Measurements from ENCODE around the gene NRL. TPM values are rescaled to one million over a fixed set of nuclear protein-coding genes. Genes with fewer than 3 reads are reported as not detected.

Gene NRL
- total RNA-seq, 2 donors from 2014 or later = 2.9 to 4.8 TPM

DNA sequence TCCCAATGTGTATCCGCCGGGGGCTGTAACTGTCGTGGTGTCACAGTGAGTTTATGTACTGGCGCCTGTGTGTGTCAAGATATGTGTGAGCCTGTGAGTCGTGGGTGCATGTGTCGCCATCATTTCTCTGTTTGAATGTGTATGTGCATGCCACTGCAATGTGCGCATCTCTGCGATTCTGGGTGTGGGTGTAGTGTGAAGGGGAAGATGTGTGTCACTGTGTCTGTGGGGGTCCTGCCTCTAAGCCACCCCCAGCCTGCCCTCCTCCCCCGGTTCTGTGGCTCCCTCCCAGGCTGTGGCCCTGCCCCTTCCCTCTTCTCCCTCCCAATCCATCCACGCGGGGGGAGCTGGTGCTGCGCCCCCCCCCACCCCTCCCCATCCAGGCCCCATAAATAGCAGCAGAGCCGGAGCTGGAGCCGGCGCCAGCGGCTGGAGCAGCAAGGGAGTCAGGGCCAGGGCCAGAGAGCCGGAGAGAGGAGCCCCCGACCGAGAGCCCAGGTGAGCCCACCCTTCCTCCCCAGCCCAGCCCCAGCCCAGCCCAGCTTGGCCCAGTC lies 43.5 kb downstream of the NRL start, which contains the start of gene CPNE6:
TSS of gene CPNE6 (plus strand) at position 419 of the 554 bp plus-strand sequence. CDS start 1,375 bp downstream, outside the sequence.
- ATAC-seq (peak; percentile 85 to 96), DNase-seq (ENCODE audit: low spot score in 2 of 2) (peak in 1 of 2 donors; percentile 42)
- no peaks in the 10 kb centered on the region for H3K9me3 Mint-ChIP-seq
- H3K36me3 Mint-ChIP-seq = no peaks in the 10 kb centered on the region
- peak within 1 kb of the TSS; percentile 40 to 84 for H3K27ac Mint-ChIP-seq

GRCh38 chr14:24070285-24071143 lies 44.2 kb downstream of the NRL start:
- DNase-seq (ENCODE audit: low spot score in 2 of 2) = no peak
- Mint-ChIP-seq H3K36me3 (no peaks in the 10 kb centered on the region), H3K27ac (peak overlapping the region; percentile 40 to 84), H3K9me3 (no peaks in the 10 kb centered on the region)
- ATAC-seq = no peak

GRCh38 chr14:24069411-24069735 lies 45.4 kb downstream of the NRL start:
- DNase-seq (ENCODE audit: low spot score in 2 of 2) (no peak), ATAC-seq (no peak)
- Mint-ChIP-seq H3K27ac (no peak overlapping the region), H3K36me3 (no peaks in the 10 kb centered on the region), H3K9me3 (no peaks in the 10 kb centered on the region)

DNA sequence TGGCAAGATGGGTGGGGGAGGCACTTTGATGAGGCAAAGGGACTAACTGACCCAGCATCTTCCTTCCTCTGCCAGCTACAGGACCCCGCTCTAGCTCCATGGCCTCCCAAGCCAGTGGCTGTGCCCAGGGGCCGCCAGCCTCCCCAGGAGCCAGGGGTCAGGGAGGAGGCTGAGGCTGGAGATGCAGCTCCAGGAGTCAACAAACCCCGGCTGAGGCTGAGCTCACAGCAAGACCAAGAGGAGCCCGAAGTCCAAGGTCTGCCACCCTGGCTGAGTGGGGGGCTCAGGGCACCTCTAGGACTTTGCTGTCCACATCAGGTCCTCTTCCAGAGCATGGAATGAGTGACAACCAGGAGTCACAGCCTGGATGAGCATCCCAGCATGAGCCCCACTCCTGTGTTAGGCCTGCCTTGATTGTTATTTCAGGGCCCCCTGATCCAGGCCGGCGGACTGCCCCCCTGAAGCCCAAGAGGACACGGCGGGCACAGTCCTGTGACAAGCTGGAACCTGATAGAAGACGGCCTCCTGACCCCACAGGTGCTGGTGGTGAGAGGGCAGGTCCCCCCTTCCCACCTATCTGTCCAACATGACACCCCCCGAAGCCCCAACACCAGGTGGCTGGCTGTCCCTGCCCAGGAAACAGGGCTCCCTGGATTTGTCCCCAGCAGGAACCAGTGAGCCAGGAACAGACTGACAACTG lies 45.9 kb downstream of the NRL start:
- ATAC-seq = no peak
- no peak for DNase-seq (ENCODE audit: low spot score in 2 of 2)
- H3K9me3 Mint-ChIP-seq = no peaks in the 10 kb centered on the region
- H3K27ac Mint-ChIP-seq = no peak overlapping the region
- H3K36me3 Mint-ChIP-seq = no peaks in the 10 kb centered on the region

GRCh38 chr14:24067133-24068082 lies 47.3 kb downstream of the NRL start:
- ATAC-seq (no peak), DNase-seq (ENCODE audit: low spot score in 2 of 2) (no peak)
- Mint-ChIP-seq H3K36me3 (no peaks in the 10 kb centered on the region), H3K9me3 (no peaks in the 10 kb centered on the region), H3K27ac (no peak overlapping the region)

- H3K27ac Mint-ChIP-seq = peak overlapping the region in 1 of 2 donors; percentile 16
- no peak for DNase-seq (ENCODE audit: low spot score in 2 of 2)
- H3K36me3 Mint-ChIP-seq = no peaks in the 10 kb centered on the region
- no peak for ATAC-seq
- H3K9me3 Mint-ChIP-seq = no peaks in the 10 kb centered on the region
These were observed 48.1 kb downstream of the NRL start for GRCh38 chr14:24066496-24067132.

GRCh38 chr14:24065408-24065807 lies 49.3 kb downstream of the NRL start:
- no peaks in the 10 kb centered on the region for H3K36me3 Mint-ChIP-seq
- no peaks in the 10 kb centered on the region for H3K9me3 Mint-ChIP-seq
- H3K27ac Mint-ChIP-seq = no peak overlapping the region
- DNase-seq (ENCODE audit: low spot score in 2 of 2) = no peak
- no peak for ATAC-seq

DNA sequence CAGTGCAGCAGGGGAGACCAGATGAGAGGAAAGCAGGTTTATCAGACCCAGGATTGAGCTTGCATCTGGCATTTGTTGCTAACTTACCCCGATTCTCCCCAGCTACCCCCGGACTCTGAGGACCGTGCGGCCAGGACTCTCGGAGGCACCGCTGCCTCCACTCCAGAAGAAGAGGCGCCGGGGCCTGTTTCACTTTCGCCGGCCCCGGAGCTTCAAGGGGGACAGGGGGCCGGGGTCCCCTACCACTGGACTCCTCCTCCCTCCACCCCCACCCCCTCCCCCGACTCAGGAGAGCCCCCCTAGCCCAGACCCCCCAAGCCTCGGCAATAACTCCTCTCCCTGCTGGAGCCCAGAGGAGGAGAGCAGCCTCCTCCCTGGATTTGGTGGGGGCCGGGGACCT lies 49.9 kb downstream of the NRL start:
- Mint-ChIP-seq H3K36me3 (no peaks in the 10 kb centered on the region), H3K9me3 (no peaks in the 10 kb centered on the region), H3K27ac (peak overlapping the region in 1 of 2 donors; percentile 73)
- ATAC-seq = no peak
- DNase-seq (ENCODE audit: low spot score in 2 of 2) = no peak

- no peak for DNase-seq (ENCODE audit: low spot score in 2 of 2)
- Mint-ChIP-seq H3K9me3 (no peaks in the 10 kb centered on the region), H3K36me3 (no peaks in the 10 kb centered on the region), H3K27ac (peak overlapping the region in 1 of 2 donors; percentile 73)
- ATAC-seq = no peak
These were observed 50.5 kb downstream of the NRL start for GRCh38 chr14:24064091-24064795.

- ATAC-seq (no peak), DNase-seq (ENCODE audit: low spot score in 2 of 2) (no peak)
- Mint-ChIP-seq H3K9me3 (no peaks in the 10 kb centered on the region), H3K36me3 (no peaks in the 10 kb centered on the region), H3K27ac (peak overlapping the region in 1 of 2 donors; percentile 72)
These were observed 51.4 kb downstream of the NRL start for GRCh38 chr14:24063263-24063836.

DNA sequence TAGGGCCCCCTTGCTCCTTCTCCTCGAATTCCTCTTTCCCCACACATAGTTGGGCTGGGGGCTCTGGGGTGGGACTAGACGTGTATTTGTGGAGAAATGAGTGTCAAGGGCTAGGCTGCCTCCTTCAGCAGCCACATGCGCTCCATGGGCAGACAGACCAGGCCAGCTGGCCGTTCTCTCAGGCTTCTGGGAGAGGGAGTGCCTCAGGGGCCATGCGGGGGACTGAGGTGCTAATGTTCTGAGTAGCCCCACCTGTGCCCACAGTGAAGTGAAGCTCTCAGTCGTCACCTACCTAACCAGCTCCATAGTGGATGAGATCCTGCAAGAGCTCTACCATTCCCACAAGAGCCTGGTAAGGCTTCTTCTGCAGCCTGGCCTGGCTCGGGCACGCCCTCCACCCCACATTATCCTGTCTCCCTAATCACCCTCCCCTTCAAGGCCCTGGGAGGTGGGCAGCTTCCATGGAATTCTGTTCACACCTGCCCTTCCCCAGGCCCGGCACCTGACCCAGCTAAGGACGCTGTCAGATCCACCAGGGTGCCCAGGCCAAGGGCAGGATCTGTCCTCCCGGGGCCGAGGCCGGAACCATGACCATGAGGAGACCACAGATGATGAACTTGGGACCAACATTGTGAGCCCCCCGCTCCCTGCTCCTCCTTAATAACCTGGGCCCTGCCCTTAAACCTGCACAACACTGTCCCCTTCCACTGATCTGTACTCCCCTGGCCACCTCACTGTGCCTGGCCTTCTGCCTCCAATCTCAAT lies 52.4 kb downstream of the NRL start:
- no peaks in the 10 kb centered on the region for H3K36me3 Mint-ChIP-seq
- no peaks in the 10 kb centered on the region for H3K9me3 Mint-ChIP-seq
- no peak for DNase-seq (ENCODE audit: low spot score in 2 of 2)
- ATAC-seq = no peak
- peak overlapping the region in 1 of 2 donors; percentile 72 for H3K27ac Mint-ChIP-seq

- no peaks in the 10 kb centered on the region for H3K36me3 Mint-ChIP-seq
- ATAC-seq = no peak
- H3K9me3 Mint-ChIP-seq = no peaks in the 10 kb centered on the region
- H3K27ac Mint-ChIP-seq = no peak overlapping the region
- DNase-seq (ENCODE audit: low spot score in 2 of 2) = no peak
These were observed 53.5 kb downstream of the NRL start for GRCh38 chr14:24060984-24061913.

DNA sequence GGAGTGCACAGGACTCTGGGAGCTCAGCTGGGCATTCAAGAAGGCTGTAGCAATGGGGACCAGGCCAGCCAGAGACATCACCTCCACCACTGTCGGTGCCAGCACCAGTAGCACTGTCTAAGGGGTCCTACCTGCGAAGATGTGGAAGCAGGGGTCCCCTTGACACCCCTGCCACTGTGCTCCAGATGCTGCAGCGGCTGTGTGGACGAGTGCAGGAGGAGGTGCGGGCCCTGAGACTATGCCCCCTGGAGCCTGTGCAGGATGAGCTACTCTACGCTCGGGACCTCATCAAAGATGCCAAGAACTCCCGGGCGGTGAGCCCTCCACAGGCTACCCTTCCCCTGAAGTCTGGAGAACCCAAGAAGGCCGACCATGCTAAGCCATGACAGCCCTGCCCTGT lies 54.3 kb downstream of the NRL start:
- ATAC-seq = no peak

More for the DNA sequence above, 54.3 kb downstream of the NRL start:
- peak overlapping the region in 1 of 2 donors; percentile 67 for H3K27ac Mint-ChIP-seq
- no peaks in the 10 kb centered on the region for H3K9me3 Mint-ChIP-seq
- no peak for DNase-seq (ENCODE audit: low spot score in 2 of 2)
- no peaks in the 10 kb centered on the region for H3K36me3 Mint-ChIP-seq

All from activated naive CD4-positive, alpha-beta T cell treated with anti-CD3 and anti-CD28 coated beads, Interleukin-2, amount 50 U/mL, for 72 hours (primary cell).